Neural progenitor cell (in vitro differentiated cells): ENCODE measurements around the gene PROSER1.

Source experiments
- CTCF ChIP-seq: fragments of 200-600 bp; sonication (generic); IDR thresholded peaks from 2 replicates; pipeline ENCODE4 v1.5.1; 2017; ENCODE audit warnings: antibody characterized with exemption, mild to moderate bottlenecking
- EZH2 ChIP-seq: fragments of 200-600 bp; sonication (generic); IDR thresholded peaks from 2 replicates; pipeline ENCODE4 v1.6.1; 2017; ENCODE audit warnings: antibody characterized with exemption, mild to moderate bottlenecking, moderate library complexity
- EZH2phosphoT487 ChIP-seq: fragments of 200-600 bp; sonication (generic); IDR thresholded peaks from 2 replicates; pipeline ENCODE4 v1.6.1; 2017; ENCODE audit warnings: antibody characterized with exemption

GRCh38 chr13:39072842-39073241, 35.0 kb upstream of the PROSER1 start:
- no peak for TF ChIP-seq EZH2
- no peak for TF ChIP-seq CTCF
- TF ChIP-seq EZH2phosphoT487 = no peak
